Measurements from ENCODE around the gene DIP2B.
"Not testable (repeated sequence)": the region's sequence is repeated elsewhere in the genome, so short reads cannot be mapped to it uniquely, and the experiment has no call there.

The DIP2B gene

GRCh38 chr12:50549885-50550284 is 45.1 kb downstream of the DIP2B start:
- DNase-seq (ENCODE audit: low spot score), result no peak

DNA sequence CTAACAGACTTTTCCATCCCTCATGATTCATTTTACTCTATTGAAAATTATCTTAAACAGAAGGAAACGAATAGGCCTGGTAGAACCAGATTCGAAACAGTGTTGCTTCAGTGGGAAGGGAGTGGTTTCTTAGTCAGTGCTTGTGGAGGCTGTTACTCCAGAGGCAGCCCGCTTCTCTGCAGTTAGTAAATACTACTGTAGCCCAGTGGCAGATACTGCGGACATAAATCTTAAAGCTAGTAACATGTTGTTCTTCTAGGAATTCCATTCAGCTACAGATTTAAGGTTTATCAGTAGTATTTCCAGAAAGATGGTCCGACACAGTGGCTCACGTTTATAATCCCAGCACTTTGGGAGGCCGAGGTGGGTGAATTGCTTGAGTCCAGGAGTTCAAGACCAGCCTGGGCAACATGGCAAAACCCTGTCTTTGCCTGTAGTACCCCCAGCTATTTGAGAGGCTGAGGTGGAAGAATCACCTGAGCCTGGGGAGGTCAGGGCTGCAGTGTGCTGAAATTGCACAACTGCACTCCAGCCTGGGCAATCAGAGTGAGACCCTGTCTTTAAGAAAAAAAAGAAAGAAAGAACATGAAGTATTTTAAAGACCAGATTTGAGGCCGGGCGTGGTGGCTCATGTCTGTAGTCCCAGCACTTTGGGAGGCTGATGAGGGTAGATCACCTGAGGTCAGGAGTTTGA is 45.9 kb downstream of the DIP2B start:
- DNase-seq (ENCODE audit: low spot score), result no peak

GRCh38 chr12:50551866-50552265 is 47.1 kb downstream of the DIP2B start:
- DNase-seq (ENCODE audit: low spot score), result no peak

DNA sequence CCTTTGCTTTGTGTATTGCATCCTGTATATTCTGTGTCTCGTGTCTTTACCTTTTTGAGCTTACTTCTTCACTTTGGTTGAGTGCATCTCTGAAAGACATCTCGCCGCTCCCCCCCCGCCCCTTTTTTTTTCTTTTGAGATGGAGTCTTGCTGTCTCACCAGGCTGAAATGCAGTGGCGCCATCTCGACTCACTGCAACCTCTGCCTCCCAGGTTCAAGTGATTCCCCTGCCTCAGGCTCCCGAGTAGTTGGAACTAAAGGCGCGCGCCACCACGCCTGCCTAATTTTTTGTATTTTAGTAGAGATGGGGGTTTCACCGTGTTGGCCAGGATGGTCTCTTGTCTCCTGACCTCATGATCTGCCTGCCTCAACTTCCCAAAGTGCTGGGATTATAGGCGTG is 49.9 kb downstream of the DIP2B start:
- DNase-seq (ENCODE audit: low spot score), result no peak

DNA sequence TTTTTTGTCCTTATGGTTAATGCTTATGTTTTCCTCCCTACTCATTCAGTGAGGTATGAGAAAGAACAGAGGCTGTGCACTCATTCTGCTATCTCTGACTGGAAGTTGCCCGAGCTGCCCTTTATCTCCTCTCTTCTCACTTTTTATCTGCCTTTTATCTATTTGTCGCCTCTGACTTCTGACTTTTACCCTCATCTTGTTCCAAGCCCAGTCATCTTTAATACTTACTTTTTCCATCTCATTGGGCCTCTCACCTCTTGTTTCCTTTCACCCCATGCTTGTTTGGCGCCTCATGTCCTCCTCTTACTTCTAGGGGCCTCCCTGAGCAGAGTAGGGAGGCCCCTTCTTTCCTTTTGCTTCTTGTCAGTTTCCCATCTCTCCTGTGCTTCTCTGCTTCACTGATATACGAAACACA is 50.7 kb downstream of the DIP2B start:
- no peak for DNase-seq (ENCODE audit: low spot score)

- no peak for DNase-seq (ENCODE audit: low spot score)
Measured at GRCh38 chr12:50556273-50556672, 51.5 kb downstream of the DIP2B start.

GRCh38 chr12:50556796-50557195 is 52.0 kb downstream of the DIP2B start:
- not testable (repeated sequence) for DNase-seq (ENCODE audit: low spot score)

DNA sequence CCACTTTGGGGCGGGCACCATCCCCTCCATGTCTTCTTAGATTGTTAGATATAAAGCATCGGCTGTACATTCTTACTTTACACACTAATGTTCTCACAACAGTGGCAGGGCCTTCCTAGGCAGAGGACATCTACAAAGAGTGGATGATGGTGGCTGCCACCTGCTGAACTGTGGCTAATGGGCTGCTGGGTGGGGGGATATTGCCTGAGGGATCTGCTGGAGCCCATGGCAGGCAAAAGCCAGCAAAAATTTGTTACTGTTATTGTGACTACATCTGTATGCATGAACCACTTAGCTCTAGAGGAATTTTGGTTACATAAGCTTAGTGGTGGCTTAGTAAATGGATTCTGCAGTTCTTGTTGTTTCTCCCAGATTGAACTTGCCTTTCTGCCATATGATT is 52.6 kb downstream of the DIP2B start:
- no peak for DNase-seq (ENCODE audit: low spot score)

GRCh38 chr12:50558970-50559369 is 54.2 kb downstream of the DIP2B start:
- no peak for DNase-seq (ENCODE audit: low spot score)

GRCh38 chr12:50562520-50563433 is 58.0 kb downstream of the DIP2B start:
- DNase-seq (ENCODE audit: low spot score), result no peak

GRCh38 chr12:50563434-50563787 is 58.6 kb downstream of the DIP2B start:
- no peak for DNase-seq (ENCODE audit: low spot score)

DNA sequence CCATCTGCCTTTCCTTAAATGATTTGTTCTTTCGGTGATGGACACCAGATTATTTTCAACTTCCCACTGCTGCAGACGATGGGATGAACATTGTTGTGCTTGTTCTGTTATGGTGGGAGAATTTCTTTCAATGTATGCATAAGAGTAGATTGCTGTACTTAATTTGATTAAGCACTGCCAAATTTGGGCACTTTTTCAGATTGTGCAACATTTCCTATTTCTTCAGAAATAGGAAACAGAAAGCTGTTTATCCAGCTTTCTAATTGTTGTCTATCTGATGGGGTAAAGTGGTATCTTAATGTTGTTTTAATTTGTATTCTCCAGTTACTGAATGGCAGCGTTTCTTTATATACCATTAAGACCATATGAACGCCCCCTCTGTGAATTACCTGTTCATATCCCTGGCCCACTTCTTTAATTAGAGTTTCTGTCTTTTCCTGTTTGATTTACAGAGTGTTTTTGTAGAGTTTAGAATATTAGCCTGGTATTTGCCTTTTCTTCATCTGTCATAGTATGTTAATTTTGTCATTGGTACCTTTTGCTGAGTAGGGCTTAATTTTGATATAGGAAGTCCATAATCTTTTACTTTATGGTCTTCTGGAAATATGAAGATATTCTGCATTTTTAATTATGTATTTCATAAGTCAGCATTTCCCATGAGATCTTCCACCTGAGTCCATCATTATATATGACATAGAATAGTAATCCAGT is 59.6 kb downstream of the DIP2B start:
- no peak for DNase-seq (ENCODE audit: low spot score)

DNA sequence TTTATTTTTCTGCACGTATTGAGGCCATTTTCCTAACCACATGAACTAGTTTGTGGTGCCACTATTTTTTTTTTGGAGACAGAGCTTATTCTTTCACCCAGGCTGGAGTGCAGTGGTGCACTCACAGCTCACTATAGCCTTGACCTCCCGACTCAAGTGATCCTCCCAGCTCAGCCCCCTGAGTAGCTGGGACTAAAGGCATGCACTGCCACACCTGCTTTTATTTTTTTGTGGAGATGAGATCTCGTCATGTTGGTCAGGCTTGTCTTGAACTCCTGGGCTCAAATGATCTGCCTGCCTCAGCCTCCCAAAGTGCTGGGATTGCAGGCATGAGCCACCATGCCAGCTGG is 60.1 kb downstream of the DIP2B start:
- no peak for DNase-seq (ENCODE audit: low spot score)

DNA sequence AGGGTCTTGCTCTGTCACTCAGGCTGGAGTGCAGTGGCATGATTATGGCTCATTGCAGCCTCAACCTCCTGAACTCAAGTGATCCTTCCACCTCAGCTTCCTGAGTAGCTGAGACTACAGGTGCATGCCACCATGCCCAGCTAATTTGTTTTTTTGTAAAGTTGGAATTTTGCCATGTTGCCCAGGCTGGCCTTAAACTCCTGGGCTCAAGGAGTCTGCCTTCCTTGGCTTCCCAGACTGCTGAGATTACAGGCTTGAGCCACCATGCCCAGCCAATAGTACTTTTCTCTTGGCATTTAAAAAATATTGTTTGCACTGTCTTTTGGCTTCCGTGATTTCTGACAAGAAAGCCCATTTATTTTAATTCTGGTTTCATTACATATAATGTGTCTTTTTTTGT is 61.3 kb downstream of the DIP2B start:
- no peak for DNase-seq (ENCODE audit: low spot score)

DNA sequence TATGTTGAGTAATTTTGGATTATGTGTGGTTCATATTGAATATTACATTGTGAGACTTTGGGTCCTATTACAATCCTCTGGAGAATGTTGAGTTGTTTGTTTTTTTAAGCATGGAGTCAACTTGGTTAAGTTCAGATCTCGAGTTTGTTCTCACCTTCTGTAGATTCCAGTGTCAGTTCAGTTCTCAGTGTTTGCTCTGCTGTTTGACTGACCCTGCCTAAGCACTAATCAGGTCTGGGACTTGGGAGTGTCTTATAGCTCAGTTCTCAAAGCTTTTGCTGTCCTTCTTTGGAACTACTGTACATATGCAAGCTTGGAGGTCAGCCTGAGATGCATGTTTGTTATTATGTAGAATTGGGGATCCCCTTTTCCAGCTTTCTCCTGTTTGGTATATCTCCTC is 63.1 kb downstream of the DIP2B start:
- no peak for DNase-seq (ENCODE audit: low spot score)

- no peak for DNase-seq (ENCODE audit: low spot score)
Measured at GRCh38 chr12:50568338-50569091, 63.7 kb downstream of the DIP2B start.

DNA sequence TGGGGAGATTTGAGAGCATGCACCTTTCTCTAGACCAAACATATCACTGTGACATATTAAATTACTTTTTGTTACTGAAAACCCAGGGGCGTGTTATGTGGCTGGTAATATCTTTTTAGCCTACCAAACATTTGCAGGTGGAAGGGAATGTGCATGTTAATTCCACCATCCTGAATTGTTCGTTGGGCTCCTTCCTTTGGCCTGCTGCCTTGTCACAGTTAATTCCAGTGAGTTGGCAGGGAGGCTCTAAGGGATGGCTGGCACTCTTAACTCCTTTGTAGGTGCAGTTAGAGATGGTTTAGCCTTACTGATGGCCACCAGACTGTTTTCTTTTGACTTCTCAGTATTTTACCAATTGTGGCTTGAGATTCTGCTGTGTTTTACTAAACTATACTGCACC is 64.5 kb downstream of the DIP2B start:
- DNase-seq (ENCODE audit: low spot score), result no peak

DNA sequence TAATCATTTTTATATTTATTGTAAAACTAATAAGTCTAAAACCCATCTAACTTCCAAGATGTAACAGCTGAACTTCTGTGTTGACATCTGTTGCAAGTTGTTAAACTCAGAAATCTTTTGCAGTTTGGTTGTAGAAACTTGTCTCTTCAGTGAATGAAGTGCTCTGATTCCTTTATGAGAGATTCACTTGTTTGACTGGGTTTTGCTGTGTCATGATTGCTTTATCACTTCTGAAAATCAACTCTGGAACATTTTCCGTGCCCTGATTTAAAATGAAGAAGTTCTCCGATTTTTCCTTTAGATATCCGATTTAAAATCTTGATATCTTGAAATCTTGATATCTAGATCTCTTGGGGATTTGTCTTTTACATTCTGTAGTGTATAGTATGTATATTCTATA is 65.1 kb downstream of the DIP2B start:
- DNase-seq (ENCODE audit: low spot score), result no peak

DNA sequence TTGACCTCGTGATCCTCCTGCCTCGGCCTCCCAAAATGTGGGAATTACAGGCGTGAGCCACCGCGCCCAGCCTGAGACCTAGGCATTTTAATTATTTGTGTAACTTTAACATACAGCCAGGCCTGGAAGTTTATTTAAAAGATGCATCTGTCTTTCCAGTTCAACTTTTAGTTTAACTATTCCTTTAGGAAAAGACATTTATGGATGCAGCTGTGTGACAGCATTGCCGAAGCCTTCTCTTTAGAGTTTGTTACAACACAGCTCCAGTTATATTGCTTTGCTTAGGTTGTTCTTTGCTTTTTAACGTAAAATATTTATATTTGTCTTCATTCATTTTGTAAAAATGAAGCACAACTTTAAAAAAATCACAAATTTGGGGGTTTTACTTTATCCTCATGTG is 67.0 kb downstream of the DIP2B start:
- no peak for DNase-seq (ENCODE audit: low spot score)

DNA sequence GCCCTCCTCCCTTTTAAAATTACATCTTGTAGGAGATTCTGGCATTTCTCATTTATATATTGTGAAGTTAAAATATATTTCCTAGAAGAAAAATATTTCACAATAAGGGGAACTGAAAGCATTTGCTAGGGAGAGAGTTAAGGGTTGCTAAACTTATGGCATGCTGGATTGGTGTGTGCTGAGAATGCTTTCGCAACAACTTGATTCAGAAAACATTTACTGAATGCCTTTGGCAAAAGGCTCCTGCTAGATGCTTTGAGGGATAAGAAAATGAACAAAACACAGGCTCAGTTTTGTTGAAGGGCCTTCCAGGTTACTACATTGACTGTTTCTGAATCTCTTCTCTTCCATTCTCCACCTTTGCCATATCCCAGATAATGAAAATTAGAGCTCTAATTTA is 67.5 kb downstream of the DIP2B start:
- DNase-seq (ENCODE audit: low spot score), result peak; percentile 76

- DNase-seq (ENCODE audit: low spot score), result no peak
Measured at GRCh38 chr12:50572760-50573159, 68.0 kb downstream of the DIP2B start.

GRCh38 chr12:50573271-50573670 is 68.5 kb downstream of the DIP2B start:
- DNase-seq (ENCODE audit: low spot score), result no peak
